Measurements from ENCODE around the gene GASK1A. TPM values are rescaled to one million over a fixed set of nuclear protein-coding genes. Genes with fewer than 3 reads are reported as not detected.
"Not testable (repeated sequence)": the region's sequence is repeated elsewhere in the genome, so short reads cannot be mapped to it uniquely, and the experiment has no call there.

GASK1A gene
- total RNA-seq, 1 experiment from 2014 or later, result 1.4 TPM

DNA sequence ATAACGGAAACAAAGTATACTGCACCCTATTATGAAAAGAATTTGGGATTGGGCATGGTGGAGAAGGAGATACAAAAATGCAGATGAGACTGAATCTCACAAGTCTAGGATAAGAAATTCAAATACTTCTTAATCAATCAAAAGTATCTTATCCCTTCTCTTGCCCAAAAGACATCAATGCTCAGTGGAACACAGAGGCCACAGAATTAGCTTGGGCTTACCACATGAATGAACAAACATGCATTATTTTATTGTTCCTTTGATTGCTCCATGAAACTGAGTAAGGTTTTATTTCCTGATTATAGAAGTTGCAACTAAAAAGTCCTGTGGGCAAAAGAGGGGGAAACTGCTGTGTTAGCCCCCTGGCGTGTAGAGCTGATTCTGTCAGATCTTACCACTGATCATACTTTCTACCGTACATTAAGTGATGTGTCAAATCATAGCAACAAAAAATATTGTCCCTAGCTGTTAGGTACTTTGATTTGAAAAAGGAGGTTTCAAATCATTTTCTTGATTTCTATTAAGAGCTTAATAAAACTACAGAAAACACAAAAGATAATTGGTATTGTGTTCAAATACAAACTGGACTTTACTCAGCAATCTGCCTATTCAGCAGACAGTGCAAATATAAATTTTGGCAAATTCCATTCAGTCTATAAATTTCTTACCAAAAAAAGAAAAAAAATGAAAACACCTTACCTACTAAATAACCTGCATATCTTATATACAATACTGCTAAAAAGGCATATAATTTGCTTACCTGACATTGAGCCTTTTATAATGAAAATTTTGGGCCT, 7.9 kb upstream of the GASK1A start:
- no peaks in the 10 kb centered on the region for H3K4me1 ChIP-seq (ENCODE audit: insufficient read depth, low read length, poor library complexity, severe bottlenecking)
- TF ChIP-seq, protein P1, sequence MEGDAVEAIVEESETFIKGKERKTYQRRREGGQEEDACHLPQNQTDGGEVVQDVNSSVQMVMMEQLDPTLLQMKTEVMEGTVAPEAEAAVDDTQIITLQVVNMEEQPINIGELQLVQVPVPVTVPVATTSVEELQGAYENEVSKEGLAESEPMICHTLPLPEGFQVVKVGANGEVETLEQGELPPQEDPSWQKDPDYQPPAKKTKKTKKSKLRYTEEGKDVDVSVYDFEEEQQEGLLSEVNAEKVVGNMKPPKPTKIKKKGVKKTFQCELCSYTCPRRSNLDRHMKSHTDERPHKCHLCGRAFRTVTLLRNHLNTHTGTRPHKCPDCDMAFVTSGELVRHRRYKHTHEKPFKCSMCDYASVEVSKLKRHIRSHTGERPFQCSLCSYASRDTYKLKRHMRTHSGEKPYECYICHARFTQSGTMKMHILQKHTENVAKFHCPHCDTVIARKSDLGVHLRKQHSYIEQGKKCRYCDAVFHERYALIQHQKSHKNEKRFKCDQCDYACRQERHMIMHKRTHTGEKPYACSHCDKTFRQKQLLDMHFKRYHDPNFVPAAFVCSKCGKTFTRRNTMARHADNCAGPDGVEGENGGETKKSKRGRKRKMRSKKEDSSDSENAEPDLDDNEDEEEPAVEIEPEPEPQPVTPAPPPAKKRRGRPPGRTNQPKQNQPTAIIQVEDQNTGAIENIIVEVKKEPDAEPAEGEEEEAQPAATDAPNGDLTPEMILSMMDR (conservative IDR thresholded peaks at IDR 0.05; ENCODE audit: low read depth, low read length), result no peak
- TF ChIP-seq EZH2 (IDR thresholded peaks at IDR 0.05; ENCODE audit: borderline replicate concordance, low read depth, low read length, poor library complexity, severe bottlenecking), result no peak
- intact Hi-C loops (cut with micrococcal nuclease; ENCODE audit: unreplicated experiment), result no loop called here
- no peak overlapping the region for H3K4me3 ChIP-seq (ENCODE audit: low read depth, low read length, poor library complexity, severe bottlenecking)
- ChIA-PET CTCF (no interaction called here), POLR2A (ENCODE audit: low non-redundant PET) (no interaction called here)
- no peaks in the 10 kb centered on the region for H3K36me3 ChIP-seq (ENCODE audit: insufficient read depth, low read length, poor library complexity, severe bottlenecking)
- BruUV-seq (replicated peaks), result no TSS peak
- no peak overlapping the region for H3K27ac ChIP-seq (ENCODE audit: low read depth, low read length, poor library complexity, severe bottlenecking)
- no peak for DNase-seq (ENCODE audit: low spot score)
- no peaks in the 10 kb centered on the region for H3K27me3 ChIP-seq (replicated peaks; ENCODE audit: insufficient read depth, low read depth, low read length, poor library complexity)
- no peaks in the 10 kb centered on the region for H3K9me3 ChIP-seq (ENCODE audit: low read depth, low read length, poor library complexity, severe bottlenecking)

DNA sequence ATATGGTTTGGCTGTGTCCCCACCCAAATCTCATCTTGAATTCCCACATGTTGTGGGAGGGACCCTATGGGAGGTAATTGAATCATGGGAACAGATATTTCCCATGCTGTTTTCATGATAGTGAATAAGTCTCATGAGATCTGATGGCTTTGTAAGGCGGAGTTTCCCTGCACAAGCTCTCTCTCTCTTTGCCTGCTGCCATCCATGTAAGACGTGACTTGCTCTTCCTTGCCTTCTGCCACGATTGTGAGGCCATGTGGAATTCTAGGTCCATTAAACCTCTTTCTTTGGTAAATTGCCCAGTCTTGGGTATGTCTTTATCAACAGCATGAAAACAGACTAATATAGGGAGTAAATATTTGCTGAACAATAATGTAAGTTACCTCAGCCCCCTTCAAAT, 4.2 kb upstream of the GASK1A start:
- H3K4me3 ChIP-seq (ENCODE audit: low read depth, low read length, poor library complexity, severe bottlenecking); DNase-seq (ENCODE audit: low spot score); H3K9me3 ChIP-seq (ENCODE audit: low read depth, low read length, poor library complexity, severe bottlenecking); H3K4me1 ChIP-seq (ENCODE audit: insufficient read depth, low read length, poor library complexity, severe bottlenecking); H3K27ac ChIP-seq (ENCODE audit: low read depth, low read length, poor library complexity, severe bottlenecking); H3K27me3 ChIP-seq (replicated peaks; ENCODE audit: insufficient read depth, low read depth, low read length, poor library complexity); POLR2A ChIA-PET (ENCODE audit: low non-redundant PET); BruUV-seq (replicated peaks); H3K36me3 ChIP-seq (ENCODE audit: insufficient read depth, low read length, poor library complexity, severe bottlenecking); CTCF ChIA-PET: not testable (repeated sequence)
- intact Hi-C loops (cut with micrococcal nuclease; ENCODE audit: unreplicated experiment), result loop anchor here (5.0 kb wide), 1 partner anchor 527 kb away; no protein-coding TSS in a partner anchor

DNA sequence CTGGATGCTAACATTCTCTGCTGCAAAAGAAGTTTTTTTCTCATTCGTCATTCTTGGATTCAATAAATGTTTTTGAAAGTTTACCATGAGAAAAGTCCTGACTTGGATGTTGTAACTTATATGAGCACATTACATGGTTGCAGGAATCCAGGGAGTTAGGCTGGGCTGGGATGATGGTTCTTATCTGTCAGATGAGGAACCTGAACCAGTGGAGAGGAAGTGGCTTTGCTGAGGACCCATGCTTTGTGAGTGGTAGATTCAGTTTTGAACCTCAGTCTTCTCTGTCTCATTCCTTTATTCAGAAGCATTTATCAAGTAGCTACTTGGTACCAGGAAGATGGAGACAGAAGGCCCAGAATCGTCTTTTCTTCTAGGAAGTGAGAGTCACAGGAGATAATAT, 3.7 kb upstream of the GASK1A start:
- TF ChIP-seq EZH2 (IDR thresholded peaks at IDR 0.05; ENCODE audit: borderline replicate concordance, low read depth, low read length, poor library complexity, severe bottlenecking), result no peak
- TF ChIP-seq, protein P1 (conservative IDR thresholded peaks at IDR 0.05; ENCODE audit: low read depth, low read length), result no peak
- no peaks in the 10 kb centered on the region for H3K4me1 ChIP-seq (ENCODE audit: insufficient read depth, low read length, poor library complexity, severe bottlenecking)
- H3K27ac ChIP-seq (ENCODE audit: low read depth, low read length, poor library complexity, severe bottlenecking), result no peak overlapping the region
- no peak overlapping the region for H3K4me3 ChIP-seq (ENCODE audit: low read depth, low read length, poor library complexity, severe bottlenecking)
- intact Hi-C loops (cut with micrococcal nuclease; ENCODE audit: unreplicated experiment), result loop anchor here (5.0 kb wide), 1 partner anchor 527 kb away; no protein-coding TSS in a partner anchor
- H3K27me3 ChIP-seq (replicated peaks; ENCODE audit: insufficient read depth, low read depth, low read length, poor library complexity), result peaks cover 9% of the 10 kb centered on the region
- no peak for DNase-seq (ENCODE audit: low spot score)
- no TSS peak for BruUV-seq (replicated peaks)
- ChIA-PET POLR2A (ENCODE audit: low non-redundant PET) (no interaction called here), CTCF (no interaction called here)
- no peaks in the 10 kb centered on the region for H3K9me3 ChIP-seq (ENCODE audit: low read depth, low read length, poor library complexity, severe bottlenecking)
- no peaks in the 10 kb centered on the region for H3K36me3 ChIP-seq (ENCODE audit: insufficient read depth, low read length, poor library complexity, severe bottlenecking)

DNA sequence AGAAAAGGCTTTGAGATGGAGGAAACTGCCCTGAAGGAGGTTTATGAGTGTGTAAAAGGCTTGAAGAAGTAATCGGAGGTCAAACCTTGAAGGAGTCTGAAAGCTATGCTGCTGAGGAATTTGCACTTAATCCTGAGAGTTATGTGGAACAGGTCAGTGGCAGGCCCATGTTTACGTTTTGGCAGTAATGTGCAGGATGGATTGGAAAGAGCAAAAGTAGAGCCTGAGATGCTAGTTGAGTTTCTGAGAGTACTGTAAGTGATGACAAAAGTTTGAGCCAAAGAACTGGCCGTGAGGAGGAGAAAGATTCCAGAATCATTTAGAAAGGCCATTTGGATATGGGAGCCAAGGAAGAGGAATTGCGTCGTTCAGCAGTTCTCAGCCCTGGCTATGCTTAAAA, 3.2 kb upstream of the GASK1A start:
- CTCF ChIA-PET, result no interaction called here
- H3K27ac ChIP-seq (ENCODE audit: low read depth, low read length, poor library complexity, severe bottlenecking), result no peak overlapping the region
- TF ChIP-seq EZH2 (IDR thresholded peaks at IDR 0.05; ENCODE audit: borderline replicate concordance, low read depth, low read length, poor library complexity, severe bottlenecking), result no peak
- TF ChIP-seq, protein P1 (conservative IDR thresholded peaks at IDR 0.05; ENCODE audit: low read depth, low read length), result no peak
- H3K4me3 ChIP-seq (ENCODE audit: low read depth, low read length, poor library complexity, severe bottlenecking), result no peak overlapping the region
- H3K27me3 ChIP-seq (replicated peaks; ENCODE audit: insufficient read depth, low read depth, low read length, poor library complexity), result peaks cover 9% of the 10 kb centered on the region
- no peaks in the 10 kb centered on the region for H3K36me3 ChIP-seq (ENCODE audit: insufficient read depth, low read length, poor library complexity, severe bottlenecking)
- BruUV-seq (replicated peaks), result no TSS peak
- intact Hi-C loops (cut with micrococcal nuclease; ENCODE audit: unreplicated experiment), result loop anchor here (5.0 kb wide), 1 partner anchor 526 kb away; no protein-coding TSS in a partner anchor
- no peaks in the 10 kb centered on the region for H3K9me3 ChIP-seq (ENCODE audit: low read depth, low read length, poor library complexity, severe bottlenecking)
- POLR2A ChIA-PET (ENCODE audit: low non-redundant PET), result no interaction called here
- DNase-seq (ENCODE audit: low spot score), result no peak
- H3K4me1 ChIP-seq (ENCODE audit: insufficient read depth, low read length, poor library complexity, severe bottlenecking), result no peaks in the 10 kb centered on the region

Measured in A673 (cell line).